Esophagus muscularis mucosa (tissue), 4 donors: ENCODE measurements around the gene MMP15. TPM values are rescaled to one million over a fixed set of nuclear protein-coding genes. Genes with fewer than 3 reads are reported as not detected.

Source experiments
- DNase-seq: peaks from one replicate; pipeline ENCODE4 v3.0.0-alpha.2; 2017; ENCODE audit errors: extremely low spot score
- H3K27ac ChIP-seq, 4 donors: fragments of 200-600 bp; sonication (generic); replicated peaks in 1 of 4; 1 replicate in 3 of 4; 2 replicates in 1 of 4; pipeline ENCODE4 v1.5.1; 2016 to 2019; ENCODE audit warnings: mild to moderate bottlenecking in 1 of 4
- H3K27me3 ChIP-seq, 4 donors: fragments of 200-600 bp; sonication (generic); one replicate each; pipeline versions ENCODE4 v1.5.1 to v1.6.0; 2016 to 2019
- H3K36me3 ChIP-seq, 4 donors: fragments of 200-600 bp; sonication (generic); one replicate each; pipeline ENCODE4 v1.5.1; 2016 to 2019
- H3K4me1 ChIP-seq, 4 donors: fragments of 200-600 bp; sonication (generic); one replicate each; pipeline ENCODE4 v1.5.1; 2016 to 2019
- H3K4me3 ChIP-seq, 4 donors: fragments of 200-600 bp; sonication (generic); 1 replicate in 2 of 4; 2 replicates in 2 of 4; pipeline ENCODE4 v1.5.1; 2016 to 2019; ENCODE audit warnings: mild to moderate bottlenecking in 4 of 4, moderate library complexity in 1 of 4
- H3K9me3 ChIP-seq, 4 donors: fragments of 200-600 bp; sonication (generic); 1 replicate in 3 of 4; 2 replicates in 1 of 4; pipeline ENCODE4 v1.5.1; 2016 to 2019
- CTCF ChIP-seq, 3 experiments: fragments of 200-600 bp in 2 of 3; fragments of 450-650 bp in 1 of 3; sonication (generic) in 2 of 3; IDR thresholded peaks; one replicate each; pipeline ENCODE4 v1.5.1; 2017 to 2019; ENCODE audit warnings: antibody characterized with exemption in 3 of 3, mild to moderate bottlenecking in 2 of 3, moderate library complexity in 1 of 3
- EP300 ChIP-seq: sonication (generic); formaldehyde crosslinking; IDR thresholded peaks from one replicate; pipeline ENCODE4 v1.6.1; 2017; ENCODE audit warnings: antibody characterized with exemption
- POLR2A ChIP-seq: fragments of 450-650 bp; IDR thresholded peaks from one replicate; pipeline ENCODE4 v1.6.1; 2017; ENCODE audit warnings: antibody characterized with exemption, moderate library complexity, mild to moderate bottlenecking, low read depth
- POLR2AphosphoS5 ChIP-seq, 2 donors: sonication (generic); formaldehyde crosslinking; IDR thresholded peaks; one replicate each; pipeline ENCODE4 v1.6.1; 2017; ENCODE audit warnings: antibody characterized with exemption in 2 of 2
- WGBS: methylation state at CpG from one replicate; pipeline ENCODE4 v1.1.5; 2018; 5-methylcytosine and 5-hydroxymethylcytosine counted together
- intact Hi-C: fragments of 100-400 bp; cut with DNase I; formaldehyde crosslinking; loops from one replicate; pipeline ENCODE4 v1.15.1; 2023
- total RNA-seq, 4 donors: library from RNA; depleted of rRNA; stranded (reverse); fragments of >200 nt; gene quantifications; one replicate each; pipeline versions ENCODE4 v1.1.0 to v1.2.1, GENCODE V29; 2016

MMP15 gene
- total RNA-seq, 4 donors from 2014 or later: 3.8 to 16.3 (median 8.7) TPM

DNA sequence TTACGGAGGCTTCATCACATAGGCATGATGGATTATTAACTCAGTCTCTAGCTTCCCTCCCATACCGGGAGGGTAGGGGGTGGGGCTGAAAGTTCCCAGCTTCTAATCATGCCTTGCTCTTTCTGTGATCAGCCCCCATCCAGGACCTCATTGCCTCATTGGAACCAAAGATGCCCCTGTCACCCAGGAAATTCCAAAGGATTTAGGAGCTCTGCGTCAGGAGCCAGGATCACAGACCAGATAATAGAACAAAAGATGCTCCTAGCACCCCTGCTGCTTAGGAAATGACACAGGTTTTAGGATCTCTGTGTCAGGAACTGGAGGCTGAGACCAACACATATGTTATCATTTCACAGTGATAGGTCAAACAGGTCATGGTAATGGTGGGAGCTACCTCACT, 14.7 kb upstream of the MMP15 start:
- Histone ChIP-seq H3K4me3 (no peak overlapping the region), H3K27ac (no peak overlapping the region), H3K36me3 (peaks cover 12 to 63% (median 50%) of the 10 kb centered on the region in 4 donors), H3K4me1 (peaks cover 0 to 5% (median 0%) of the 10 kb centered on the region in 4 donors), H3K27me3 (no peaks in the 10 kb centered on the region), H3K9me3 (no peaks in the 10 kb centered on the region)
- 79% methylated on average over 3 of the region's 3 CpGs for WGBS
- no peak for DNase-seq
- intact Hi-C loops: no loop called here
- TF ChIP-seq EP300 (no peak), POLR2AphosphoS5 (IDR thresholded peaks at IDR 0.05) (no peak), CTCF (IDR thresholded peaks at IDR 0.05) (no peak), POLR2A (no peak)

GRCh38 chr16:58011652-58012051, 13.9 kb upstream of the MMP15 start:
- no peak for TF ChIP-seq POLR2A
- TF ChIP-seq CTCF (IDR thresholded peaks at IDR 0.05): no peak
- no peak for TF ChIP-seq EP300
- no peak for TF ChIP-seq POLR2AphosphoS5 (IDR thresholded peaks at IDR 0.05)
- intact Hi-C loops: no loop called here
- Histone ChIP-seq H3K27ac (no peak overlapping the region), H3K9me3 (no peaks in the 10 kb centered on the region), H3K27me3 (no peaks in the 10 kb centered on the region), H3K4me1 (peaks cover 0 to 5% (median 0%) of the 10 kb centered on the region in 4 donors), H3K4me3 (no peak overlapping the region), H3K36me3 (peaks cover 12 to 57% (median 45%) of the 10 kb centered on the region in 4 donors)
- DNase-seq: no peak
- 92% methylated on average over 3 of the region's 3 CpGs for WGBS

GRCh38 chr16:58012481-58012880, 13.1 kb upstream of the MMP15 start:
- 80% methylated on average over 7 of the region's 9 CpGs for WGBS

GRCh38 chr16:58013201-58013956, 12.2 kb upstream of the MMP15 start:
- H3K4me3 ChIP-seq: no peak overlapping the region
- no peak for TF ChIP-seq POLR2A
- TF ChIP-seq POLR2AphosphoS5 (IDR thresholded peaks at IDR 0.05): no peak
- H3K4me1 ChIP-seq: peaks cover 0 to 5% (median 0%) of the 10 kb centered on the region in 4 donors
- H3K9me3 ChIP-seq: no peaks in the 10 kb centered on the region
- no peak overlapping the region for H3K27ac ChIP-seq
- peaks cover 19 to 70% (median 54%) of the 10 kb centered on the region in 4 donors for H3K36me3 ChIP-seq
- 85% methylated on average over 9 of the region's 9 CpGs for WGBS
- no peaks in the 10 kb centered on the region for H3K27me3 ChIP-seq
- DNase-seq: no peak
- intact Hi-C loops: no loop called here

More at GRCh38 chr16:58012481-58012880, 13.1 kb upstream of the MMP15 start:
- intact Hi-C loops: no loop called here
- TF ChIP-seq POLR2A (no peak), EP300 (no peak), CTCF (IDR thresholded peaks at IDR 0.05) (no peak), POLR2AphosphoS5 (IDR thresholded peaks at IDR 0.05) (no peak)
- Histone ChIP-seq H3K9me3 (no peaks in the 10 kb centered on the region), H3K4me3 (no peak overlapping the region), H3K4me1 (peaks cover 0 to 5% (median 0%) of the 10 kb centered on the region in 4 donors), H3K27ac (no peak overlapping the region), H3K27me3 (no peaks in the 10 kb centered on the region), H3K36me3 (peaks cover 12 to 64% (median 46%) of the 10 kb centered on the region in 4 donors)
- DNase-seq: no peak

GRCh38 chr16:58016840-58017446, 8.6 kb upstream of the MMP15 start:
- Histone ChIP-seq H3K27me3 (no peaks in the 10 kb centered on the region), H3K36me3 (peaks cover 18 to 64% (median 46%) of the 10 kb centered on the region in 4 donors), H3K9me3 (no peaks in the 10 kb centered on the region), H3K27ac (no peak overlapping the region), H3K4me1 (peaks cover 3 to 14% (median 10%) of the 10 kb centered on the region in 4 donors), H3K4me3 (no peak overlapping the region)
- no peak for DNase-seq
- TF ChIP-seq POLR2A: no peak
- TF ChIP-seq EP300: no peak
- TF ChIP-seq CTCF (IDR thresholded peaks at IDR 0.05): no peak
- TF ChIP-seq POLR2AphosphoS5 (IDR thresholded peaks at IDR 0.05): no peak
- WGBS: 77% methylated on average over 12 of the region's 12 CpGs
- intact Hi-C loops: no loop called here
